HG02623 (cell line): ENCODE data around the gene CADM1.

Experiments used
- ATAC-seq: cut with Tn5 transposase; IDR thresholded peaks from one replicate; pipeline ENCODE4 v1.9.1; 2021; ENCODE audit warnings: moderate library complexity; ENCODE audit not compliant: unreplicated experiment

Gene CADM1

DNA sequence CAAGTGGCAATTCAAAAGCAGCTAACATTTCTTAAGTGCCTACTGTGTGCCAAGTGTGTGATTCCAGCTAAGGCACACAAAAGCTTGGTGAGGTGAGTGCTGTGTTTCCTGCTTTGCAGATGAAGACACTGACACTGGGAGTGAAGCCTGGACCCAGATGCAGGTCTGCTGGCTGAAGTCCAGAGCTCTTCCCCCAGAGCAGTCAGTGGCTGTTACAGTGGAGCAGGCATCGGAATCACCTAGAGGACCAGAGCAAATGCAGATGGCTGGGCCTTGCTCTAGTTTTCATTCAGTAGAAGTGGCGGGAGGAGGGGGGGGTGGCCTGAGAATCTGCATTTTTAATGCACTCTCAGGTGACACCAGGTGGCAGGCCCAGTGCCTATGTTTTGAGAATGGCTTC, 342.3 kb downstream of the CADM1 start:
- ATAC-seq: no peak

DNA sequence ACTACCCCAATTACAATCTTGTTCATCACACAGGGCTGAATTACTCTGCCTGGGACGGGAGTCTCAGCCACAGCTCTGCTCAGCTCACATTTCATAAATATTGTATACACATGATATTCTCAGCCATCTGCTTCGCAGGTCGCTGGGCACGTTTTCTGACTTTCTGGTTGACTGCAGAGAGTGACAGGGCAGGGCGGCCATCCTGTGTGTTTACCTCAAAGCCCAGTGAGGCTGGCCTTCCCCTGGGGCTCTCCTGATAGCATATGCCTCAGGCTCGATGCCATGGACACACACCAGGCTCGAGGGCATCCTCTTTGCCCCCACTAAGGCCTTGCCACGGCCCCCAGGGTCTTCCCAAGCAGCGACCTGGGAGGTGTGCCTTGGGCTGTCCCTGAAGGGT, 345.0 kb downstream of the CADM1 start:
- no peak for ATAC-seq

DNA sequence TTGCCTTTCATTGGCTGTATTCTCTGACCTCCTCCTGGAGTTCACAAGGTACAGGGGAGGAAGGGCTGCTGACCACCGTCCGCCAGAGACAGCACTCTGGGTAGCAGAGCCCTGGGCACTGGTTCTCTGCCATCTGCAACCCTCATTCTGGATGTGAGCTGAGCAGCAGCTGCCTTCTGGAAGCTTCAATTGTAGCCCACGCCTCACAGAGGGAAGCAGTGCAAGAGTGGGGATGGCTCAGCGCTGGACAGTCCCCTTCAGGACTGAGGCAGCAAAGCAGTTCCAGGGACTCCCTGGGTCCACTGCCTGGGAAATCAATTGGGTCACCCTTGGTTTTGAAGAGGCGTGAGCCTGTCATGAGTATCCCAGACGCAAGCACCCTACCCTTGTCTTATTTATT, 346.2 kb downstream of the CADM1 start:
- ATAC-seq: no peak

DNA sequence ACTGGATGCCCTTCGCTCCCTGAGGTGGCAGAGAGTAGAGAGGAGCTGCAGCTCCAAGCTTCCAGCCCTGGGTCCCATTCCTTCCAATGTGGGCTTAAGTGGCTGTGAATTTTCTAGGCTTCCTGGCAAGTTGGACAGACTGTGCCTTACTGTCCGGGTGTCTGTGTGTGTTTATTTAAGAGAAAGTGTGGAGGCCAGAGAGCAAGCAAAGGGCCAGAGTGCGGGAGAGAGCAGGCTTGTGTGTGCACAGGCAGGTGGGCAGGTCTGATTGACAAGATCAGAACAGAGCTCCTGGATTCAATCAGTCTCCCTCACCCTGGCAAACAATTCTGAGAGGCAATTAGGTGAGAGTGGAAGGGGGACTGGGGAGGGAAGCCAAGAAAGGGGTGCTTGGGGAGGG, 347.0 kb downstream of the CADM1 start:
- no peak for ATAC-seq

DNA sequence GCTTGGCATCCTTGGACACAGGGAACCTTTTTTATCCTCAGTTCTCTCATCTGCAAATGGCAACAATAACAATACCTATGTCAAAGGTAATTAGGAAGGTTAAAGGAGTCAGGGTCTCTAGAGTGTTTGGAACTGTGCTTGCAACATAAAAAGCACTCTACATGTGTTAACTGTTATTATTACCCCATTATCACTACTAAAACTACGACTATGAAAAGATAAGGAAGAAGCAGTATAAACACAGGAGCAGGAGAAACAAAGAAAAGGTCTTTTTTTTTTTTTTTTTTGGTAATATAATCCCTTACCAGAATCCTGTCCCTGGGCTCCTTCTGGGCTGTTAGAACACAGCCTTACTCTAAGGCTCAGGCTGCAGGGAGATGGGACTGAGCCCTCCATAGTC, 348.2 kb downstream of the CADM1 start:
- ATAC-seq: no peak

DNA sequence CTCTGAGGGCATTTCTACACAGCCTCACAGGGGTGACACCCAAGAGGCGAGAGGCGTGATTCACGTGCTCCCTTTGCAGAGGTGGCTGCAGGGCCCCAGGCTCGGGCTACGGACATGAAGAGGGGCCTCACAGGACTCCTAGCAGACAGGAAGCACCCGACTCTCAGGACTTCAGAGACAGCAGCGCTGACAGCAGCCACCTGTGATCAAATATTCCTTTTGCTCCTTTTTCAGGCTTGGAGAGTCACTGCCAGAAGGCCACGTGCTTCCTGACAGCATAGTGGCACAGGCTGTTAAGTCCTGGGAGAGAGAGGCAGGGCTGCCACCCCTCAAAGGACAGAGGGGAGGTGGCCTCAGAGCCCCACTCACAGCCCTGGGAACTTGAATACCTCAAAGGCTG, 348.9 kb downstream of the CADM1 start:
- ATAC-seq: no peak

DNA sequence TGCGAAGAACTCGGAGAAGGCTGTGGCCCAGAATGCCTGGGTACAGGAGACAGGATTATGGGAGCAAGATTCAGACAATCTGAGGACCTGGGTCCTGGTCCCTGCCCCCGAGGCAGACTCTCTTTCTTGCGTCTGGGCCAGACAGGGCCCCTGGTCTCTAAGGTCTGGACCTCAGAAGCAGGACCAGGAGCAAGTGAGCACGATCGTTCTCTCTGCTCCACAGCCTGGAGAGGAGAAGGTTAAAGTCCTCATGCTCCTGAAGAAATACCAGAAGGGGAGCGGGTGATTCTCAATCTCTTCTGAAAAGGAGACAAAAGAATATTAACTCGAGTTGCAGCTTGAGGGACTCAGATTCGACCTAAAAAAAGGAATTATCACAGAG, 349.9 kb downstream of the CADM1 start:
- no peak for ATAC-seq

DNA sequence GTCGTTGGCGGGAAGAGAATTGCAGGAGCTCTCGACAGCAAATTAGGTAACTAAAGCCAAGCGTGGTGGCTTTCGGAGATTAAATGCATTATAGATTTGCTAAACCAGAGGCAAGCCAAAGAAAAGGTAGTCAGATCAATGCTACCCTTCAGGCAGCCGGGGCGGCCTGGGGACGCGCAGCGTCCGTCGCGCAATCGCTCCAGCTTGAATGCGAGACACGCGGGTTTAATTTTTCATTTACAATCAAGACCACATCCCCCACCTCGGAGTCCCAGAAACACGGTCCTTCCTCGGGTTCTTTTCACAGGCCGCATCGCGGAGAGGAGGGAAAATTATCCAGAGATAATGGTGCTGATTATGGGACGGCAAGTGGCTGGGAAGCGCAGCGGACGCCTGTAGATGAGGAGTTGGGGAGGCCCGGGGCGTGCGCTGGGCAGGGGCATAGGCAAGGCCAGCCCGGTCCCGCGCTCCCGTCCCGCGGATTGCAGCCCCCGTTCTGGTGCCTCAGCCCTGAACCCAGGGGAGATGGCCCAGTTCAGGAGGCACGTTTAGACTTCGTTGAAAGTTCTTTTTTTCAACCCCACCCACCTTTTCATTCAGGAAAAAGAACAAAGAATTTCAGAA, 350.4 kb downstream of the CADM1 start:
- no peak for ATAC-seq

DNA sequence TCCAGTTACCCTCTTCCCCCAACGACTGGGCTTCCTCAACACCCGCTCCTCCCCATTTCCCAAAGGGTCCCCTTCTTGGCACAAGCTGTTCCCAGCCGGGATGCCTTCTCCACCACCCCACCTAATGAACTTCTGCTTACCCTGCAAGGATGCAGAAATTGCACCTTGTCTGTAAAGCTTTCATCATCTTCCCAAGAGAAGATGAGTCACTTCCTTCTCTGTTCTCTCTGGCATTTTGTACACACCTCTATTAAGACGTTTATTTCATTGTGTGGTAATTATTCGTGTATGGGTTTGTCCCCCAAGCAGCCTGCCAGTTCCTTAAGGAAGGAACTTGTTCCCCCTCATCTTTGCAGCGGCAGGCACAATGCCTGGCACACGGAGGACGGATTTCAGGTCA, 351.1 kb downstream of the CADM1 start:
- no peak for ATAC-seq

DNA sequence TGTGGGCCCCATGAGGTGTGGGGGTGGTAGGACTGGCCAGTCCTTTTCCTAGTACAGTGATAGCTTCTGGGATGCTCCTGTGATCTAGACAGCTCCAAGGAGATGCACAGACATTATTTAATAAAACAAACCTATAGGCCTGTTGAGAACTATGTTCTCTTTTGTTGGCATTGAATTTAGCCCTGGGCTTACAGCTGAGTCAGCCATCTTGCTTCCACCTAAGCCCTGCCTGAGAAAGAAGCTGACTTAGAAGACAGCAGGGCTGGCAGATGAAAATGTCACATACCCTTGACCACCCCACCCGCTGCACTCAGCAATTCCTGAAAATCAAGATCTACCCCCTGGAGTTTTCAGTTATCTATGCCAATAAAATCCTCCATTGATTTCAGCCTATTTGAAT, 353.2 kb downstream of the CADM1 start:
- no peak for ATAC-seq

DNA sequence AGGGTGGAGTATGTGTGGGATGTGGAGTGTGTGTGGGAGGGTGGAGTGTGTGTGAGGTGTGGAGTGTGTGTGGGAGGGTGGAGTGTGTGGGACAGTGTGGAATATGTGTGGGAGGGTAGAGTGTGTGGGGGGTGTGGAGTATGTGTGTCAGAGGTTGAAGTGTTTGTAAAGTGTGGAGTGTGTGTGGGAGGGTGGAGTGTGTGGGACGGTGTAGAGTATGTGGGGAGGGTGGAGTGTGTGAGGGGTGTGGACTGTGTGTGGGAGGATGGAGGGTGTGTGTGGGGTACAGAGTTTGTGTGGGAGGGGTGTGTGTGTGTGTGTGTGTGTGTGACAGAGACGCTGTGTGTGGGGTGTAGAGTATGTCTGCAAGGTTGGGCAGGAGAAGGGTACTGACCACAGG, 355.5 kb downstream of the CADM1 start:
- ATAC-seq: no peak

DNA sequence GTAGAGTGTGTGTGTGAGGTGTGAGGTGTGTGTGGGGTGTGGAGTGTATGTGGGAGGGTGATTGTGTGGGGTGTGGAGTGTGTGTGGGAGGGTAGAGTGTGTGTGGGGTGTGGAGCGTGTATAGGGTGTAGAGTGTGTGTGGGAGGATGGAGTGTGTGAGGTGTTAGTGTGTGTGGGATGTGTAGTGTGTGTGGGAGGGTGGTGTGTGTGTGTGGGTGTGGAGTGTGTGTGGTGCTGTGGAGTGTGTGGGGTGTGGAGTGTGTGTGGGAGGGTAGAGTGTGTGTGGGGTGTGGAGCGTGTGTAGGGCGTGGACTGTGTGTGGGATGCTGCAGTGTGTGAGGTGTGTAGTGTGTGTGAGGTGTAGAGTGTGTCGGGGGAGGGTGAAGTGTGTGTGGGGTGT, 356.1 kb downstream of the CADM1 start:
- no peak for ATAC-seq

DNA sequence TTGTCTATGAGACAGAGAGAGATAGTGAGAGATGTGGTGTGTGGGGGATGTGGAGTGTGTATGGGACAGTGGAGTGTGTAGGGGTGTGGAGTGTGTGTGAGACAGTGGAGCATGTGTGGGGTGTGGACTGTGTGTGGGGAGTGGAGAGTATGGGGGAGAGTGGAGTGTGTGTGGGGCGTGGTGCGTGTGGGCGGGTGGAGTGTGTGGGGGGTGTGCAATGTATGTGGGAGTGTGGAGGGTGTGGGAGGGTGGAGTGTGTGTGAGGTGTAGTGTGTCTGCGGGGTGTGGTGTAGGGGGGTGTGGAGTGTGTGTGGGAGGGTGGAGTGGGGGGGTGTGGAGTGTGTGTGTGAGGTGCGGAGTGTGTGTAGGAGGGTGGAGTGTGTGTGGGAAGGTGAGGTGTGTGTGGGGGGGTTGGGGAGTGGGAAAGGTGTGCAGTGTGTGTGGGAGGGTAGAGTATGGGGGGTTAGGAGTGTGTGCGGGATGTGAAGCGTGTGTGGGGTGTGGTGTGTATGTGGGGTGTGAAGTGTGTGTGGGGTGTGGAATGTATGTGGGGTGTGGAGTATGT, 356.9 kb downstream of the CADM1 start:
- ATAC-seq: no peak

DNA sequence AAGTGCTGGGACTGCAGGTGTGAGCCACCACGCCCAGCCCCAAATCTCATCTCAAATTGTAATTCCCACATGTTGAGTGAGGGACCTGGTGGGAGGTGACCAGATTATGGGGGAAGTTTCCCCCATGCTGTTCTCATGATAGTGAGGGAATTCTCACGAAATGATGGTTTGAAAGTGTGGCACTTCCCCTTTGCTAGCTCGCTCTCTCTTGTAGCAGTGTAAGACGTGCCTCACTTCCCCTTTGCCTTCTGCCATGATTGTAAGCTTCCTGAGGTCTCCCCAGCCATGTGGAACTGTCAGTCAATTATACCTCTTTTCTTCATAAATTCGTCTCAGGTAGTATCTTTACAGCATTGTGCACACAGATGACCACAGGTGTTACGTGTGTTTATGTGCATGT, 357.8 kb downstream of the CADM1 start:
- no peak for ATAC-seq

DNA sequence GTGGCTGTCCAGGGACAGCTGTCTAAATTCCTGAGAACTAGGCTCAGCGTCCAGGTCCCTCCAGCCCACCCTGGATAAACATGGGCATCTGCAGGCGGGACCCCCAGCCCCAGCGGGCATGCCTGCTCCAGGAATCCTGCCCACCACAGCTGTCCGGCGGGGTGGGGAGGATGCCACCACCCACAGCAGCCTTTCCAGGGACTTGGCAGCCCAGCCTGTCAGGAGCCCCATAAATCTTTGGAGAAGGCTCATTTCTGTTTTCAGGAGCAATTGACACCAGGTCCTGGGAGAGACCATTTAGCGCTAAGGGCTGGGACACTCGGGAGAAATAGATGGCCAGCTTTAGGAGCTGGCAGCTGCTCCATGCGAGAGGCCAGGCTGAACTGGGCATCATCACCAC, 358.9 kb downstream of the CADM1 start:
- no peak for ATAC-seq

DNA sequence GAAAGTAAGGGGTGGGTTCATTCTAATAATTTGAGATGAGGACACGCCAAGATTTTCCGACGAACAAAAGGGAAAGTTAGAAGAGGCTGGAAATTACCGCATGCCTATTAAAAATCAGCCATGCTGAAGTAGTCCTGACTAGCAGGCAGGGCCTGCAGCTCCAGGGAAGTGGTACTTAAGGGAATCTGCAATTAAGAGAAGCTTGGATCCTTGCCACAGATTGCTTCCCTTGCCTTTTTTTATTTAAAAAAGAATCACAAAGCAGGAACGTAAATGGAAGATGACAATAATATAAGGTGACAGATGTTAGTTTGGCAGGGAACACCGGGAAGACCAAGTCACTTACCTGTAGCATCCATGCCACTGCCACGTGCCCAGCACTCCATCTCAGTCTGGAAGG, 359.3 kb downstream of the CADM1 start:
- no peak for ATAC-seq

DNA sequence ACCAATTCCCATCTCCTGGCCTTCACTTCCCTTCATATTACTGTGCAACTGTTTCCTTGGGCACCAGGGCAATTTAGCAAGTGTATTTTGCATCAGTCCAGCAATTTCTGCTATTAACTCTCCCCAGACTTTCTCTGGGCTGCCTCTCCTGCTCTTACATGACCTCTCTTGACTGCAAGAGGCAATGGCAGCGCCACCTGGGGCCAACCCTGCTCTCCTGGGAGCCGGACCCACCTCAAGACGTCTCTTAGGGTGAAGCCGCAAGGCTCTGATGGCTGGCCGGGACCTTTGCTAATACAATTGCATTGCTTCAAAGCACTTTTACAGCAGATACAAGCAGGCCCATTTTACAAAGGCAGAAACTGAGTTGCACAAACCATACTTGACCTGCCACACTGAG, 360.2 kb downstream of the CADM1 start:
- ATAC-seq: no peak

DNA sequence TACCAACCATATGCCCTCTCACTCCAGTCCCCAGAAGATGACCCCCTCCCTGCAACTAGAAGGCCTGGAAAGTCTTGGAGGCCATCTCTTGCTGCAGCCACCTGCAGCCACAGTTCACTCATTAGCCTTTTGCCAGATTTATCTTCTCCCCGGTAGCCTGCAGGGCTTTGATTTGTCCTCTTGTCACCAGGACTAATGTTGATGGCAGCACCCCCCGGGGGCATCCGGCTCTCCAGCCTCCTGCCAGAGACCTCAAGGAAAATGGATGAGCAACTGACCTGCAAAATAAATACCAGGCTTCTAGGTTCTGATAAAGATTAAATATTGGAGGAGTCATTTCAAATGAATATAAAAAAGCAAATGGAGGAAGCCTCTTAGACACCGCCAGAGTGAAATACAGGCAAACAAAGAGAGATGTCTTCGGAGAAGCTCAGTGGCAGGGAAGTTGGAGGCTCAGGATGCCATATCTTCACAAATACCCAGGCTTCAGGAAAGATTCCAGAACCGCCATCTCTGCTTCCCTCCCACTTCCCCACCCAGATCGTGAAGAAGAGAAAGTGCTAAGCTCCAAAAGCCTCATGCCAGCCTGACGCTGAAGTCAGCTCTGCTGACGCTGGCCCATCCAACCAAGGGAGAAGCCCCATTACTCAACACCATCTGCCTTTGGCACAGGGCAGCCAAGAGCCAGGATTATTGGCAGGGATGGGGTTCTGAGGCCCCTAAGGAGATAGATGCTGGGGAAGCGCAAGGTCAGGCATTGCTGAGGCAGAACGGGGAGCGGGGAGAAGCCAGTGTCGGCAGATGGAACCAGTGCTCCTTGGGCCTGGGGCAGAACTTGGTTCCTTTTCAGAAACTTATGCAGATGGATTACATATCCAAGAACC, 362.7 kb downstream of the CADM1 start:
- ATAC-seq: no peak

DNA sequence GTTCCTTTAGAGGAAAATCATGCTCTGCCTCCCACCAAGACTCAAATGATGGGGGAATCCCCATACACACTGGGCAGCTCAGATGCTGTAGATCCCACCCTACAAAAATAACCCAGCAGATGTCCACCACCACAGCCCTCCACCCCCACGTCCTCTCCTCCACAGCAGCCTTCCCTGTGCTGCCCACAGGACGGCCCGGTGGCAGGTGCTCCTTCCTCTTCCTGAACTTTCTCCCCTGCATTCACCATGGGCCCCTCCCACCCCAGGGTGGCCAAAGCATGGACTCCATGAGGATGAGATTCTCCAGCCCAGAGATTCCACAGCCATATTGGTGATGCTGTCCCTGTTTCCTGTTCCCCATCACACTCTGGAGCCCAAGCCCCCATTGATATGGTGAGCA, 368.3 kb downstream of the CADM1 start:
- ATAC-seq: no peak

DNA sequence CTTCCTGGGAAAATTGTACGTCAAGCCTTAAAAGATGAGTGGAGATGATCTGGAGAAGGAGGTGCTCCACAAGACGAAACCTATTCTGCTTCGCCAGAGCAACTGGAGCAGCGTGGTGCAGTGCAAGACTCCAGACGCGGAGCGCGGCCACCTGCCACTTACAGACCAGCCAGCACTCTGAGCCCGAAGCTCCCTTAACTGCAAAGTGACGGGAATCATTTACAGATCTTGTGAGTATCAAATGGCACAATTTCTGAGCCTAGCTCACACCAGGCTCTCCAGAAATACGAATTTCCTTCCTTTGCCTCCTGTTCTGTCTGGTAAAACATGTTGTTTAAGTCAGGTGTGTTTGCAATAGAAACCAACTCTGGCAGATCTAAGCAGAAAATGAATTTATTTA, 369.3 kb downstream of the CADM1 start:
- no peak for ATAC-seq

DNA sequence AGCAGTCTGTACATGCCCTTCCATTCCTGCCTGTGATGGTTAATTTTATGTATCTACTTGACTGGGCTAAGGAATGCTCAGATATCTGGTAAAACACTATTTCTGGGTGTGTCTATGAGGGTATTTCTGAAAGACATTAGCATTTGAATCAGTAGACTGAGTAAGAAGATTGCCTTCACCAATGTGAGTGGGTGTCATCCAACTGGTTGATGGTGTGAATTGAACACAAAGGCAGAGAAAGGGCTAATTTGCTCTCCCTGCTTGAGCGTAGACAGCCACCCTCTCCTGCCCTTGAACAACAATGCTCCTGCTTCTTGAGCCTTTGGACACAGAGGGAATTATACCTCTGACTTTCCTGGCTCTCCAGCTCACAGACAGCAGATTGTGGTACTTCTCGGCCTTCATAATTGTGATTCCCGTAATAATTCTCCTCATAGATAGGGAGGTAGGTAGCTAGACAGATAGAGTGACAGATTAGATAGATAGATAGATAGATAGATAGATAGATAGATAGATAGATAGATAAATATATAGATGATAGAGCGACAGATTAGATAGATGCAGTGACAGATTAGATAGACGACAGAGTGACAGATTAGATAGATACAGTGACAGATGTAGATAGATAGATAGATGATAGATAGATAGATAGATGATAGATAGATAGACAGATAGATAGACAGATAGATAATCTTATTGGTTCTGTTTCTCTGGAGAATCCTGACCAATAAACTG, 370.6 kb downstream of the CADM1 start:
- ATAC-seq: no peak
